NCI-H128 (cell line): Measurements from ENCODE around the gene UPK3B.
A peak's percentile ranks its signal among the peaks of the same experiment; 100 is the strongest.
"Not testable (repeated sequence)": the region's sequence is repeated elsewhere in the genome, so short reads cannot be mapped to it uniquely, and the experiment has no call there.

ENCODE experiments used
- DNase-seq: peaks from one replicate; lab custom pipeline; 2025; ENCODE audit not compliant: unreplicated experiment; lab: John Stamatoyannopoulos, UW

Gene UPK3B

DNA sequence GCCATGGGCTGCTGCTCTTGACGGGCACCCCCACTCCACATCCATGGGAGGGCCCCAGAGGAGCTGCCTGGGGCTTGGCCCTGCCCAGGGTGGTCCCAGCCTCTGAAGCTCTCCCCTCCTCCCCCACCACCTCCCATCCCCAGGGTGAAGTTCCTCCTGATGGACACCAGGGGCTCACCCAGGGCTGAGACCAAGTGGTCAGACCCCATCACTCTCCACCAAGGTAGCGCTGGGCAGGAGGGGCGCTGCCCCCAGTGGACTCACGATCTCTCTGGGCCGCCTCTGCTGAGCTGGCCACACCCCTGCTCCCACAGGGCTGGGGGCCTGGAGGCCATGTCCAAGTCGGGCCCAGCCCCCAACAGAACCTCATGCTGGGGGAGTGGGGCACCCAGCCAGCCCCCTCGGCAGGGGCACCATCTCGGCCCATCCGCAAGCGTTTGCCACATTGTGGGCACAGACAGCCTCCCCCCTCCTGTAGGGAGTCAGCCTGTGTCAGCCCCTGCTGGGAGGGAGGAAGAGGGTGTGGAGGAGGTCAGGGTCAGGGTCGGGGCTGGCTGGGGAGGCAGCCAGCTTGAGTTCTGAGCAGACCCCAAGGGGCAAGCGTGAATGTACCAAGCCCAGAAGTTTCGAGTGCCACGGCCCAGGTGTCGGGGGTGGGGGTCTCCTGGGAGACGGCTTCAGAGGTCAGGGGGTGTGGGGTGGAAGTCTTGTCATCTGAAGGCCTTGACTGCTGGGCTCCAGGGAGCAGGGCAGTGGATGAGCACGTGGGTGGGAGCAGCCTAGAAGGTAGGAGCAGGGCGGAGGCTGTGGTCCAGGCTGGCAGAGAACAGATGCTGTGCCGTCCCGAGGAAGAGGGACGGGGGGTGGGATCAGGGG lies 2.8 kb downstream of the UPK3B start:
- no peak for DNase-seq

DNA sequence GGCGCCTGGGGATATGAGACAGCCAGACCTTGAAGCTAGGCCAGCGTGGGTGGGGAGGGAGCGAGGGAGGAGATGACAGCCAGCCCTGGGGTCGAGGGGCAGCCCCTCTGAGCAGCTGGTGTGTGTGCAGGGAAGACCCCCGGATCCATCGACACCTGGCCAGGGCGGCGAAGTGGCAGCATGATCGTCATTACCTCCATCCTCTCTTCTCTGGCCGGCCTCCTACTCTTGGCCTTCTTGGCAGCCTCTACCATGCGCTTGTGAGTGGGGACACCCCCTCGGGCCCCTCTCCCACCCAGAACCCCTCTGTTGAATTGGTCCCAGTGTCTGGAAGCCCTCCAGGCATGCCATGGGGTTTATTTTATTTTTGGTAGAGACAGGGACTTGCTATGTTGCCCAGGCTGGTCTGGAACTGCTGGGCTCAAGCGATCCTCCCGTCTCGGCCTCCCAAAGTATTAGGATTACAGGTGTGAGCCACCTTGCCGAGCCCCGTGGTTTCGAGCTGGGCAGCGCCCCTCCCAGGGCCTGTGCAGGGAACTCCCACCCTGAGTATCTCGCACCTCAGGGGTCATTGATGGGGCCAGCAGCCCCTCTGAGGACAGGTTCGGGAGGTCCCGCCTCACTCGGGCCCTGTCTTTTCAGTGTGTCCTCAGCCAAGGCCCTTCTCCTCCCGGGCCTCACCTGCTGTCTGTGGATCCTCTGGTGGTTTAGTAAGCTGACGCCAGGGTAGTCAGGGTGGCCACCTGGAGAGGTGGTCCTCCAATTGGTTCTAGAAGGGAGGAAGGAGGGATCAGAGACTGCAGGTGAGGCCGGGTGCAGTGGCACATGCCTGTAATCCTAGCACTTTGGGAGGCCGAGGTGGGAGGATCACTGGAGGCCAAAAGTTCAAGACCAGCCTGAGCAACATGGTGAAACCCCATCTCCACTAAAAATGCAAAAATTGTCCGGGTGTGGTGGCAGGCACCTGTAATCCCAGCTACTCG lies 3.8 kb downstream of the UPK3B start:
- DNase-seq = no peak

DNA sequence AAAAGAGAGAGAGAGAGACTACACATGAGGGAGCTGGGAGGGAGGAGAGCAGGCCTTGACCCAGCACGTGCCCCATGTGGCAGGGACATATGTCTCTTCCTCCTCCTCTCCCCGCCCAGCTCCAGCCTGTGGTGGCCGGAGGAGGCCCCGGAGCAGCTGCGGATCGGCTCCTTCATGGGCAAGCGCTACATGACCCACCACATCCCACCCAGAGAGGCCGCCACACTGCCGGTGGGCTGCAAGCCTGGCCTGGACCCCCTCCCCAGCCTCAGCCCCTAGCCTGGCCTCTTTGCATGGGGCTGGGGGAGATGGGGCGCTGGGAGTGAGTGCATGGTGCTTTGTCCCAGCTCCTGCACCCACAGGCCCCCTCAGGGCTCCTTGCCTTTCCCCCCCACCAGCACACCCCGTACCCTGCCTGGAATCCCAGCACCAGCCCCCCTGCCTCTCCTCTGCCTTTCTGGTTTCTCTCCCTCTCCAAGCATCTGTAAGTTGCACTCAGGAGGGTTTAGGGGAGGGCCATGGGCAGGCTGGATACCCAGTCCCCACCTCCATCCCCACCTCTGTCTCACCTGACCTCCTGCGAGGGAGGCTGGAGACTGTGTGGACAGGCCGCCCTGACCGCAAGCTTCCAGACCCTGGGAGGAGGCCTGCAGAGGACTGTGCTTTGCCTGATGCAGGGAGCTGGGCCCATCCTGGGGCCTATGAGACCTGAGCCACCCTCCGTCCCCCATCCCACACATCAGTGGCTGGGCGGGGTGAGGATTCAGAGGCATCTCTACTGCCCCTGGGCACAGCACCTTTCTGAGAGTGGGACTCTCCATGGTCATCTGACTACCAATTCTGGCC lies 4.8 kb downstream of the UPK3B start:
- no peak for DNase-seq

DNA sequence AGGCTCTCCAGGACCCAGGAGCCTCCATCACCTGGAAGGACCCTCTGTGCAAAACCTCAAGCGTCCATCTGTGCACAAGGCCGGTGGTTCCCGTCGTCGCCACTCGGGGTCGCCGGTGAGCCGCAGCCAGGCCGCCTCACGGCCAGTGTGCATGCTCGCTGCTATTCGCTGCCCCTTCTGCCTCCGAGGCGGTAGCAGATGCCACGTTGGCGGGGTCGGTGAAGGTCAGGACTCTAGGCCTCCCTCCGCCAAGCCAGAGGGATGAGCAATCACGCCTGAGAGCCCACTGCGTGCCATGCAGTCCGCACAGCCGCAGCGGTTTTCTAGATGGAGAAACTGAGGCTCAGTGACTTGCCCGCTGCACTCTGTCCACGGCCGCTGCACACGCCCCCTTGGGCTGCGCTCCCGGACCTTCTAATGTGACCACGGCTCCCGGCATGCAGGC lies 5.7 kb downstream of the UPK3B start:
- DNase-seq = no peak

DNA sequence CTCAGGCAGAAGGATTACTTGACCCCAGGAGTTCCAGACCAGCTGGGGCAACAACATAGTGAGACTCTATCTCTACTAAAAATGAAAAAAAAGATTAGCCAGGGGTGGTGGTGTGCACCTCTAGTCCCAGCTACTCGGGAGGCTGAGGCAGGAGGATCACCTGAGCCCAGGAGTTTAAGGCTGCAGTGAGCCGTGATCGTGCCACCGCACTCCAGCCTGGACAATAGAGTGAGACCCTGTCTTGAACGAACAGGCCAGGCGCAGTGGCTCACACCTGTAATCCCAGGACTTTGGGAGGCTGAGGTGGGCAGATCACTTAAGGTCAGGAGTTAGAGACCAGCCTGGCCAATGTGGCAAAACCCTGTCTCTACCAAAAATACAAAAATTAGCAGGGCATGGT lies 6.6 kb downstream of the UPK3B start:
- DNase-seq = not testable (repeated sequence)

DNA sequence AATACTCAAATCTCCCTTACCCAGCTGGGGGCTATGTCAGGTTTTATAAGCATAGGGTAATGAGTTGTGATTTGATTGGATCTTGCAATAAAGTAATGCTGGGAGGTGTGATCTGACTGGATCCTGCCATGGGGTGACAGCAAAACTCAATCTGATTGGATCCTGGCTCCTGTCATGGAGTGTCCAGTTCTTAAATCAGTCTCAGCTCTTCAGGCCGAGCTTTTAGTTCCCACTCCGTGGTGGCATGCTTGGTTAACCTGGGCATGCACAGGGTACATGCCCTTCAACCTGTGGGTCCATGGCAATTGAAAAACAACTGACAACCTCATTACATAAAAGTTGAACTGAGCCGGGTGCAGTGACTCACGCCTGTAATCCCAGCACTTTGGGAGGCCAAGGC lies 15.8 kb downstream of the UPK3B start:
- DNase-seq = not testable (repeated sequence)

DNA sequence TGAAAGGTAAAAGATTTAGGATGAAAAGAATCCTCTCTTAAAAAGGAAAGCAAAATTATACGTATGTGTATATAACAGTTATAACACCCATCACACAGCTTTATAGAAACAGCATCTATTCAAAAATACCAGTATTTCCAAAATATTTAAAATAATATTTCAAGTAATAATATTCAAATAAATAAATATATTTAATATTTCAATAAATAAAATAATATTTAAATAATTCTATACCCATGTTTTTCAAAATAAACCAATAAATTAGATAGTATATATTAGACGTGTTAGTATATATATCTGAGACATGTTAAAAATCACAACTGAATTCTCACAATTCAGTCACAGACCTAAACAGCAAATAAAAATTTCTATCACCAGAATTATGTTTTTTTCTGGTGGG lies 21.3 kb downstream of the UPK3B start:
- not testable (repeated sequence) for DNase-seq

DNA sequence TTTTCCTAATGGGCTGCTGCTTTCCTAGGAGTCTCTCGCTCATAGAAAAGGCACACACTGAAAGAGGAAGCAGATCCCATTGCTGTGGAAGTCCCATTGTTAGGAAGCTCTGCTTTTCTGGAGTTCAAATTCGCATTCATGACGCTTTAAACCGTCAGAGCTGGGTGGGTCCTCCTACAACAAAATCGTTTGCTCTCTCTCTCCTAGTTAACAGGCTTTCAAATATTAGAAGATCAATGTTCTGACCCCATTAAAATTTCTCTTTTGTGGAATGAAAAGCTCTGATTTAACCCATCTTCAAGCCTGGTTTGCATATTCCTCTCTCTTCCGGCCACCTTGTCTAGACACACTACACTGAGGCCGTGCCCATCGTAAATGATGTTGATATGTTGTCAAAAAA lies 32.8 kb downstream of the UPK3B start, which contains the start of gene SPDYE16:
TSS of gene SPDYE16 (minus strand) at position 101 of the 400 bp plus-strand sequence. CDS start 1,838 bp downstream, outside the sequence.
- DNase-seq = not testable (repeated sequence)

DNA sequence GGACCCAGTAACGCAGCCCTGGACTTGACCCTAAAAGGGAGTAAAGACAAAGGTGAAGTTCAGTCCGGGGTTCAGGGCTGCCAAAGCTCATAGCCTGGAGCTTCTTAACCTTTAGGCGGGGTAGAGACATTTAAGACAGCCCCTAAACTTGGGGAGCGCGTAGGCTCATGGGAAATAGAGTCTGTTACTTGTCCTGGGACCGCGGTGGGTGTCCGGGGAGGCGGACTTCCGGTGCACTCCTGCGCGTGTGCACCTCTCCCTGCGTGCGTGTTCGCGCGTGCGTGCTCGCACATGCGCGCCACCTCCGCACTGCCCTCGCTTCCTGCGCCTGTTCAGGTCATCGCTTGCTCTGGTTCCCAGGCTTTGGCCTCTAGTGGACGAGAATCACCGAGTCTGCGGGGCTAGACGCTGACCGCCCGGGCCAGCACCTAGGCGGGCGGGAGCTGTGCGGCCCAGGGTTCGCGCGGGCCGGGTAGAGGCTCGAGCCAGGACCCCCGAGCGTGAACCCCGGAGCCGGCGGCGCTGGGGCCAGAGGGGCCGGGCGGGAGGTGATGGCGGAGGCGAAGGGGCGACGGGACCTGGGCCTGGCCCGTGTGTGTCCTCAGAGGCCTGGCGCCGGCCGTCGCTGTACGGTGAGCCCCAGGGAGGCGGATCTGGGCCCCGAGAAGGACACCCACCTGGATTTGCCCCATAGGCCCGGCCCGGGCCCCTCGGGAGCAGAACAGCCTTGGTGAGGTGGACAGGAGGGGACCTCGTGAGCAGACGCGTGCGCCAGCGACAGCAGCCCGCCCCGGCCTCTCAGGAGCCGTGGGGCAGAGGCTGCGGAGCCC lies 38.9 kb downstream of the UPK3B start:
- peak; percentile 74 for DNase-seq

DNA sequence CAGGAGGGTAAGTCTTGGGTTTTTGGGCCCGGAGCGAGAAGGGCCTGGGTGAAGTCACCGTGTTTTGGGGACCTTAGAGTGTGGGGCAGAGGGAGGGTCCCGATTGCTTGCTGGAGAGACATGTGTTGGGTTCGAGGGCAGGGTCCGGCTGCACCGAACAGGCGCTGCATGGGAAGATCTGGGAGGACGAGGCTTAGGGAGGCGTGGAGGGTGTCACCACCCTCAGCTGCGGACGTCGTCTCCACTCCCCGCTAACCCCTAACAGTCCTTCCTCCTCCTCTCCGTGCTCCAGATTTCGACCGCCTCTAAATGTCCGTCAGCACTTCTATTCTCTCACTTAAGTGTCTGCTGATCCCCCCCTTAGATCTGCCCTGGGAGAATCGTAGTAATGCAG lies 39.5 kb downstream of the UPK3B start:
- DNase-seq = not testable (repeated sequence)

DNA sequence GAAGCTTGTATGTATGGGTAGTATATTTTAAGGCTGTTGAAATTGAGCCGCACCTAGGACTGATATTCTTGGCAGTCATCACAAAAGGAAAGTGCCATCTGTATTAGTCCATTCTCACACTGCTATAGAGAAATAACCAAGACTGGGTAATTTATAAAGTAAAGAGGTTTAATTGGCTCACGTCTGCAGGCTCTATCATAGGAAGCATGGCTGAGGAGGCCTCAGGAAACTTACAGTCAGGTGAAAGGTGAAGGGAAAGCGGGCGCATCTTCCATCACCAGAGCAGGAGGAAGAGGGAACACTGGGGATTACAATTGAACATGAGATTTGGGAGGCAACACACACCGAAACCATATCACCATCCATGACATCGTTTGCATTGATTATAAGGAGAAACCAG lies 41.6 kb downstream of the UPK3B start:
- not testable (repeated sequence) for DNase-seq

DNA sequence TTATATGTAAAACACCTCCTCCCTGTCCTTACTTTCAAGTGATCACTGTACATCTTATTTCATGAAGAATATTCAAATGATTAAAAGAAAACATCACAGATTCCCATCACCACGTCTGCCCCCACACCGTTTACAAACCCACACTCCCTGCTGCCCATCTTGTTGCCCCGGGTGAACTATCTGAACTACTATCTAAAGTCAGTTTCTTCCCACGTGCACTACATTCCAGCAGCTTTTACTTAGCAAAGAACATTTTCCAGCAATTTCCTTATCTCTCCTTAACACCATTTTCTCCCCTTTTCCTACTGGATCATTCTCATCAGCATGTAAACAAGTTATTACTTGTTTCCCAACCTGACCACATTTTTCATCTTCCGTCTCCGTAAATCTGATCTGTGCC lies 49.3 kb downstream of the UPK3B start:
- DNase-seq = not testable (repeated sequence)

DNA sequence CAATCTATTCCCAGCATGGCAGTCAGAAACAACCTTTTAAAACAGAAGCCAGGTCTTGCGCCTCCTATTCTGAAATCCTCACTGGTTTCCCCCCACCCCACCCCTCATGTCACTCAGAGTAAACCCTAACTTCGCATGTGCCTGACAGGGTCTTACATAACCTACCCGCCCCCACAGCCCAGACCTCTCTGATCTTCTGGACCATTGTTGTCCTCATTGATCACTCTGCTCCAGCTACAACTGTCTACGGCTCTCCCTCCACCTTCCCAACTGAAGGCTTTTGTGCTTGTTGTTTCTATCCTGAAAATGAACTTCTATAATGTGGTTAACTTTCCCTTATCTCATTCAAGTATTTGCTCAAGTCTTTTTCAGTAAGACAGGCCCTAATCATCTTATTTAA lies 49.8 kb downstream of the UPK3B start:
- not testable (repeated sequence) for DNase-seq

DNA sequence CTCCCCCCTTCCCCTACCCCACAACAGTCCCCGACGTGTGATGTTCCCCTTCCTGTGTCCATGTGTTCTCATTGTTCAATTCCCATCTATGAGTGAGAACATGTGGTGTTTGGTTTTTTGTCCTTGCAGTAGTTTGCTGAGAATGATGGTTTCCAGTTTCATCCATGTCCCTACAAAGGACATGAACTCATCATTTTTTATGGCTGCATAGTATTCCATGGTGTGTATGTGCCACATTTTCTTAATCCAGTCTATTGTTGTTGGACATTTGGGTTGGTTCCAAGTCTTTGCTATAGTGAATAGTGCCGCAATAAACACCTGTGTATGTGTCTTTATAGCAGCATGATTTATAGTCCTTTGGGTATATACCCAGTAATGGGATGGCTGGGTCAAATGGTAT lies 51.0 kb downstream of the UPK3B start:
- DNase-seq = not testable (repeated sequence)

DNA sequence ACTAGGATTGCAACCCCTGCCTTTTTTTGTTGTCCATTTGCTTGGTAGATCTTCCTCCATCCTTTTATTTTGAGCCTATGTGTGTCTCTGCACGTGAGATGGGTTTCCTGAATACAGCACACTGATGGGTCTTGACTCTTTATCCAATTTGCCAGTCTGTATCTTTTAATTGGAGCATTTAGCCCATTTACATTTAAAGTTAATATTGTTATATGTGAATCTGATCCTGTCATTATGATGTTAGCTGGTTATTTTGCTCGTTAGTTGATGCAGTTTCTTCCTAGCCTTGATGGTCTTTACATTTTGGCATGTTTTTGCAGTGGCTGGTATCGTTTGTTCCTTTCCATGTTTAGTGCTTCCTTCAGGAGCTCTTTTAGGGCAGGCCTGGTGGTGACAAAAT lies 54.6 kb downstream of the UPK3B start:
- DNase-seq = not testable (repeated sequence)
